IMR-90 (cell line): ENCODE measurements around the gene FCSK. TPM values are rescaled to one million over a fixed set of nuclear protein-coding genes. Genes with fewer than 3 reads are reported as not detected.
"Not testable (repeated sequence)": the region's sequence is repeated elsewhere in the genome, so short reads cannot be mapped to it uniquely, and the experiment has no call there.

Source experiments
- ATAC-seq: fragments of 200-7000 bp; cut with Tn5 transposase; 2 replicates; pipeline ENCODE4 v1.9.1; 2020; ENCODE audit warnings: low read depth, mild to moderate bottlenecking, moderate library complexity
- BruUV-seq: library from RNA; stranded (reverse); fragments of 400-500 nt; replicated peaks from 2 replicates; lab custom pipeline; 2021; lab: Mats Ljungman, UMichigan
- CTCF ChIA-PET: fragments of 300-600 bp; formaldehyde crosslinking; extraction: SDS; loops from one replicate; lab custom pipeline; 2021; ENCODE audit warnings: antibody characterized with exemption; lab: Yijun Ruan, JAX
- POLR2A ChIA-PET: fragments of 300-600 bp; sonication (Branson Sonifier 250); formaldehyde crosslinking; loops from one replicate; lab custom pipeline; 2022; ENCODE audit warnings: antibody characterized with exemption; ENCODE audit not compliant: unreplicated experiment; lab: Charles Lee
- DNase-seq: peaks from one replicate; pipeline ENCODE4 v3.0.0; 2013
- H2AFZ ChIP-seq: replicated peaks from 2 replicates; pipeline ENCODE3; 2013; ENCODE audit warnings: low read length, mild to moderate bottlenecking; ENCODE audit not compliant: poor library complexity
- H2AK5ac ChIP-seq: 2 replicates; pipeline ENCODE4 v1.6.1; 2013; ENCODE audit warnings: low read depth, low read length, inconsistent platforms
- H2AK9ac ChIP-seq: replicated peaks from 2 replicates; pipeline ENCODE3; 2013; ENCODE audit warnings: mild to moderate bottlenecking, low read depth, low read length, moderate library complexity; ENCODE audit not compliant: poor library complexity
- H2BK120ac ChIP-seq: 2 replicates; pipeline ENCODE4 v1.6.1; 2013; ENCODE audit warnings: low read depth, low read length, inconsistent platforms
- H2BK15ac ChIP-seq: 3 replicates; pipeline ENCODE4 v1.6.1; 2013; ENCODE audit warnings: low read depth, low read length, inconsistent platforms
- H2BK20ac ChIP-seq: 2 replicates; pipeline ENCODE4 v1.6.1; 2013; ENCODE audit warnings: low read depth, mild to moderate bottlenecking, inconsistent platforms, low read length, moderate library complexity
- H2BK5ac ChIP-seq: 2 replicates; pipeline ENCODE4 v1.6.1; 2013; ENCODE audit warnings: mild to moderate bottlenecking, low read depth, low read length, inconsistent platforms; ENCODE audit not compliant: poor library complexity, severe bottlenecking
- H3K14ac ChIP-seq: replicated peaks from 2 replicates; pipeline ENCODE4 v1.6.1; 2013; ENCODE audit warnings: low read depth, low read length, inconsistent platforms
- H3K18ac ChIP-seq: 2 replicates; pipeline ENCODE4 v1.6.1; 2013; ENCODE audit warnings: low read depth, low read length, control low read depth
- H3K23ac ChIP-seq: 2 replicates; pipeline ENCODE4 v1.6.1; 2013; ENCODE audit warnings: low read depth, low read length, inconsistent platforms
- H3K27ac ChIP-seq: 2 replicates; pipeline ENCODE4 v1.5.1; 2013; ENCODE audit warnings: mild to moderate bottlenecking, control low read depth, low read length; ENCODE audit not compliant: insufficient read depth
- H3K27me3 ChIP-seq: 2 replicates; pipeline ENCODE4 v1.6.1; 2013; ENCODE audit warnings: low read length; ENCODE audit not compliant: control insufficient read depth, insufficient read depth
- H3K36me3 ChIP-seq: 2 replicates; pipeline ENCODE4 v1.6.1; 2013; ENCODE audit warnings: low read length, mixed read lengths; ENCODE audit not compliant: control insufficient read depth, insufficient read depth
- H3K4ac ChIP-seq: 2 replicates; pipeline ENCODE4 v1.6.1; 2013; ENCODE audit warnings: low read depth, low read length, inconsistent platforms
- H3K4me1 ChIP-seq: 2 replicates; pipeline ENCODE4 v1.6.1; 2013; ENCODE audit warnings: low read length, mixed read lengths; ENCODE audit not compliant: control insufficient read depth, insufficient read depth
- H3K4me2 ChIP-seq: 2 replicates; pipeline ENCODE4 v1.6.1; 2013; ENCODE audit warnings: low read depth, mild to moderate bottlenecking, control low read depth, low read length, moderate library complexity
- H3K4me3 ChIP-seq: 2 replicates; pipeline ENCODE4 v1.5.1; 2013; ENCODE audit warnings: low read depth, mild to moderate bottlenecking, control low read depth, low read length, moderate library complexity; ENCODE audit not compliant: insufficient read depth
- H3K56ac ChIP-seq: 2 replicates; pipeline ENCODE4 v1.6.1; 2013; ENCODE audit warnings: low read length, inconsistent platforms; ENCODE audit not compliant: insufficient read depth; ENCODE audit errors: extremely low read depth
- H3K79me1 ChIP-seq, 2 experiments: 2 replicates each; pipeline ENCODE4 v1.6.1; 2013; ENCODE audit warnings: low read length in 2 of 2, inconsistent platforms in 1 of 2, low read depth in 1 of 2
- H3K9ac ChIP-seq: 2 replicates; pipeline ENCODE4 v1.6.1; 2013; ENCODE audit warnings: low read depth, low read length, control low read depth
- H3K9me1 ChIP-seq: 2 replicates; pipeline ENCODE4 v1.6.1; 2013; ENCODE audit warnings: low read length, inconsistent platforms; ENCODE audit not compliant: insufficient read depth
- H3K9me3 ChIP-seq: 2 replicates; pipeline ENCODE4 v1.6.1; 2013; ENCODE audit warnings: low read length; ENCODE audit not compliant: control insufficient read depth, insufficient read depth
- H4K20me1 ChIP-seq: 2 replicates; pipeline ENCODE4 v1.6.1; 2013; ENCODE audit warnings: low read length, inconsistent platforms; ENCODE audit not compliant: insufficient read depth
- H4K5ac ChIP-seq: 2 replicates; pipeline ENCODE4 v1.6.1; 2013; ENCODE audit warnings: mild to moderate bottlenecking, low read depth, low read length, control low read depth
- H4K8ac ChIP-seq, 2 experiments: 2 replicates each; pipeline ENCODE4 v1.6.1; 2013; ENCODE audit warnings: low read depth in 2 of 2, low read length in 2 of 2, control low read depth in 1 of 2, inconsistent platforms in 1 of 2
- H4K91ac ChIP-seq: 2 replicates; pipeline ENCODE4 v1.6.1; 2013; ENCODE audit warnings: low read depth, low read length, inconsistent platforms; ENCODE audit not compliant: insufficient read depth
- WGBS, 2 experiments: methylation state at CpG; one replicate each; pipeline versions ENCODE4 v1.1.5 to v1.1.7; 2013; ENCODE audit warnings: missing lambda C conversion rate in 2 of 2; ENCODE audit not compliant: insufficient read length in 1 of 2; ENCODE audit errors: extremely low coverage in 2 of 2; 5-methylcytosine and 5-hydroxymethylcytosine counted together
- dilution Hi-C: fragments of 300-500 bp; cut with HindIII; formaldehyde crosslinking; loops from one replicate; pipeline ENCODE4 v1.14.3; 2018; ENCODE audit warnings: low sequenced_read_pairs; ENCODE audit not compliant: unreplicated experiment
- in situ Hi-C: fragments of 300-500 bp; cut with MboI; formaldehyde crosslinking; loops from 3 replicates; pipeline ENCODE4 v1.14.3; 2019; ENCODE audit warnings: low sequenced_read_pairs, inconsistent platforms, mixed read lengths
- intact Hi-C: fragments of 100-400 bp; cut with micrococcal nuclease; formaldehyde crosslinking; loops from 2 replicates; pipeline ENCODE4 v1.10.0; 2022
- polyA plus RNA-seq, 3 experiments: library from polyadenylated mRNA; depleted of rRNA; stranded (reverse); fragments of >200 nt; gene quantifications; 2 replicates each; pipeline ENCODE4 v1.2.3, GENCODE V29; 2012; ENCODE audit warnings: low replicate concordance in 1 of 3
- total RNA-seq: library from RNA; depleted of rRNA; stranded (reverse); fragments of >200 nt; gene quantifications from 2 replicates; pipeline ENCODE4 v1.2.3, GENCODE V29; 2012

Gene FCSK
- total and polyA plus RNA-seq, 2 of the 4 experiments (the other 2 are of a cell fraction) = 6.1 to 7.2 TPM

GRCh38 chr16:70413572-70413971 is 40.8 kb upstream of the FCSK start:
- H2BK120ac ChIP-seq, DNase-seq, H2AK5ac ChIP-seq, BruUV-seq, intact Hi-C loops, H2AK9ac ChIP-seq, H3K56ac ChIP-seq, H3K18ac ChIP-seq, H3K27ac ChIP-seq, H2BK5ac ChIP-seq, H3K9me3 ChIP-seq, CTCF ChIA-PET, H3K27me3 ChIP-seq, ATAC-seq, POLR2A ChIA-PET, H2BK15ac ChIP-seq, H2AFZ ChIP-seq, H2BK20ac ChIP-seq, H4K8ac ChIP-seq, H3K9ac ChIP-seq, H3K4me3 ChIP-seq, dilution Hi-C loops, H4K5ac ChIP-seq, H3K4me2 ChIP-seq, H3K14ac ChIP-seq, H4K91ac ChIP-seq, H3K36me3 ChIP-seq, in situ Hi-C loops, H3K23ac ChIP-seq, H3K4ac ChIP-seq, H3K4me1 ChIP-seq: not testable (repeated sequence)
- Histone ChIP-seq H3K9me1 (peaks cover 11% of the 10 kb centered on the region), H4K20me1 (peaks cover 29% of the 10 kb centered on the region), H3K79me1 (peaks cover 22 to 70% of the 10 kb centered on the region in 2 experiments)
- WGBS, 2 experiments = no CpG with 5 or more reads among the region's 5 CpGs
